MCF 10A (cell line): ENCODE results near the gene NUAK2. TPM values are rescaled to one million over a fixed set of nuclear protein-coding genes. Genes with fewer than 3 reads are reported as not detected.
A peak's percentile ranks its signal among the peaks of the same experiment; 100 is the strongest.

Experiments used
- BruUV-seq: library from RNA; stranded (reverse); fragments of 400-500 nt; replicated peaks from 2 replicates; lab custom pipeline; 2021; lab: Mats Ljungman, UMichigan
- CTCF ChIA-PET: fragments of 300-600 bp; sonication (Branson Sonifier 250); formaldehyde crosslinking; extraction: SDS; loops from one replicate; lab custom pipeline; 2021; ENCODE audit warnings: antibody characterized with exemption, inconsistent platforms; lab: Yijun Ruan, JAX
- POLR2A ChIA-PET: fragments of 300-600, 350-650 bp; sonication (Branson Sonifier 250); formaldehyde crosslinking; extraction: SDS; loops from one replicate; lab custom pipeline; 2020; ENCODE audit warnings: antibody characterized with exemption, inconsistent platforms; lab: Yijun Ruan, JAX
- DNase-seq: peaks from one replicate; pipeline ENCODE4 v3.0.0-alpha.2; 2018; ENCODE audit not compliant: unreplicated experiment
- H3K27ac Mint-ChIP-seq: one replicate; pipeline ENCODE4 v1.8.0; 2022; ENCODE audit warnings: mild to moderate bottlenecking, low read depth, mixed read lengths; ENCODE audit not compliant: unreplicated experiment
- H3K27me3 Mint-ChIP-seq: one replicate; pipeline ENCODE4 v1.8.0; 2022; ENCODE audit warnings: mixed read lengths; ENCODE audit not compliant: insufficient read depth, unreplicated experiment
- H3K36me3 Mint-ChIP-seq: one replicate; pipeline ENCODE4 v1.8.0; 2022; ENCODE audit warnings: mild to moderate bottlenecking, moderate library complexity, mixed read lengths; ENCODE audit not compliant: insufficient read depth, unreplicated experiment
- H3K4me1 Mint-ChIP-seq: one replicate; pipeline ENCODE4 v1.8.0; 2022; ENCODE audit warnings: mixed read lengths; ENCODE audit not compliant: insufficient read depth, unreplicated experiment
- H3K4me3 Mint-ChIP-seq: one replicate; pipeline ENCODE4 v1.8.0; 2022; ENCODE audit warnings: mild to moderate bottlenecking, moderate library complexity, mixed read lengths; ENCODE audit not compliant: unreplicated experiment
- H3K9me3 Mint-ChIP-seq: one replicate; pipeline ENCODE4 v1.8.0; 2022; ENCODE audit warnings: mixed read lengths; ENCODE audit not compliant: unreplicated experiment
- CTCF ChIP-seq: fragments of 200-600 bp; IDR thresholded peaks from one replicate; pipeline ENCODE4 v1.8.0; 2022; ENCODE audit warnings: antibody characterized with exemption, mild to moderate bottlenecking; ENCODE audit not compliant: unreplicated experiment
- intact Hi-C: fragments of 100-400 bp; cut with micrococcal nuclease; formaldehyde crosslinking; loops from 2 replicates; pipeline ENCODE4 v1.14.1; 2022
- total RNA-seq: library from RNA; stranded (reverse); gene quantifications from 2 replicates; pipeline ENCODE4 v1.2.3, GENCODE V29; 2022

The NUAK2 gene
- total RNA-seq, 1 experiment from 2014 or later = 6.0 TPM

GRCh38 chr1:205316161-205316566 is 5.4 kb downstream of the NUAK2 start:
- Mint-ChIP-seq H3K36me3 (peaks cover 8% of the 10 kb centered on the region), H3K4me1 (peaks cover 50% of the 10 kb centered on the region), H3K9me3 (no peaks in the 10 kb centered on the region), H3K27me3 (no peaks in the 10 kb centered on the region), H3K27ac (no peak overlapping the region), H3K4me3 (no peak overlapping the region)
- ChIA-PET POLR2A (interaction anchor here (0.6 to 9.8 kb wide), 5 partner anchors 14 to 66 kb away, joined by 4 to 335 read pairs (median 210); no protein-coding TSS in a partner anchor), CTCF (interaction anchor here (0.7 to 27.7 kb wide), 6 partner anchors 9 to 86 kb away, joined by 3 to 1857 read pairs (median 16); no protein-coding TSS in a partner anchor)
- no peak for TF ChIP-seq CTCF
- no peak for DNase-seq
- intact Hi-C loops = no loop called here
- no TSS peak for BruUV-seq

- no peaks in the 10 kb centered on the region for H3K9me3 Mint-ChIP-seq
- intact Hi-C loops = no loop called here
- DNase-seq = no peak
- BruUV-seq = no TSS peak
- ChIA-PET POLR2A (interaction anchor here (0.7 to 9.6 kb wide), 2 partner anchors 13 to 37 kb away, joined by 4 to 243 read pairs; no protein-coding TSS in a partner anchor), CTCF (interaction anchor here (0.6 to 27.7 kb wide), 8 partner anchors 10 to 170 kb away, joined by 3 to 1857 read pairs (median 4); no protein-coding TSS in a partner anchor)
- TF ChIP-seq CTCF = no peak
- no peak overlapping the region for H3K4me3 Mint-ChIP-seq
- peaks cover 45% of the 10 kb centered on the region for H3K4me1 Mint-ChIP-seq
- peaks cover 16% of the 10 kb centered on the region for H3K36me3 Mint-ChIP-seq
- no peaks in the 10 kb centered on the region for H3K27me3 Mint-ChIP-seq
- peak overlapping the region; percentile 33 for H3K27ac Mint-ChIP-seq
Measured at GRCh38 chr1:205315008-205315618, 6.4 kb downstream of the NUAK2 start.

- Mint-ChIP-seq H3K27me3 (no peaks in the 10 kb centered on the region), H3K27ac (peak overlapping the region; percentile 33), H3K9me3 (no peaks in the 10 kb centered on the region), H3K4me3 (no peak overlapping the region), H3K4me1 (peaks cover 33% of the 10 kb centered on the region), H3K36me3 (peaks cover 28% of the 10 kb centered on the region)
- BruUV-seq = no TSS peak
- no peak for DNase-seq
- CTCF ChIA-PET = interaction anchor here (0.6 to 27.7 kb wide), 8 partner anchors 11 to 344 kb away, joined by 3 to 1857 read pairs (median 4); no protein-coding TSS in a partner anchor
- intact Hi-C loops = no loop called here
- POLR2A ChIA-PET = interaction anchor here (0.7 to 9.6 kb wide), 2 partner anchors 11 to 28 kb away, joined by 3 to 243 read pairs; no protein-coding TSS in a partner anchor
- no peak for TF ChIP-seq CTCF
Measured at GRCh38 chr1:205313563-205314308, 7.8 kb downstream of the NUAK2 start.
